IMR-90 (cell line): ENCODE data around the gene DCAF15. TPM values are rescaled to one million over a fixed set of nuclear protein-coding genes. Genes with fewer than 3 reads are reported as not detected.

Experiments
- ATAC-seq: fragments of 200-7000 bp; cut with Tn5 transposase; 2 replicates; pipeline ENCODE4 v1.9.1; 2020; ENCODE audit warnings: low read depth, mild to moderate bottlenecking, moderate library complexity
- BruUV-seq: library from RNA; stranded (reverse); fragments of 400-500 nt; replicated peaks from 2 replicates; lab custom pipeline; 2021; lab: Mats Ljungman, UMichigan
- CTCF ChIA-PET: fragments of 300-600 bp; formaldehyde crosslinking; extraction: SDS; loops from one replicate; lab custom pipeline; 2021; ENCODE audit warnings: antibody characterized with exemption; lab: Yijun Ruan, JAX
- POLR2A ChIA-PET: fragments of 300-600 bp; sonication (Branson Sonifier 250); formaldehyde crosslinking; loops from one replicate; lab custom pipeline; 2022; ENCODE audit warnings: antibody characterized with exemption; ENCODE audit not compliant: unreplicated experiment; lab: Charles Lee
- DNase-seq: peaks from one replicate; pipeline ENCODE4 v3.0.0; 2013
- H2AFZ ChIP-seq: replicated peaks from 2 replicates; pipeline ENCODE3; 2013; ENCODE audit warnings: low read length, mild to moderate bottlenecking; ENCODE audit not compliant: poor library complexity
- H2AK5ac ChIP-seq: 2 replicates; pipeline ENCODE4 v1.6.1; 2013; ENCODE audit warnings: low read depth, low read length, inconsistent platforms
- H2AK9ac ChIP-seq: replicated peaks from 2 replicates; pipeline ENCODE3; 2013; ENCODE audit warnings: mild to moderate bottlenecking, low read depth, low read length, moderate library complexity; ENCODE audit not compliant: poor library complexity
- H2BK120ac ChIP-seq: 2 replicates; pipeline ENCODE4 v1.6.1; 2013; ENCODE audit warnings: low read depth, low read length, inconsistent platforms
- H2BK15ac ChIP-seq: 3 replicates; pipeline ENCODE4 v1.6.1; 2013; ENCODE audit warnings: low read depth, low read length, inconsistent platforms
- H2BK20ac ChIP-seq: 2 replicates; pipeline ENCODE4 v1.6.1; 2013; ENCODE audit warnings: low read depth, mild to moderate bottlenecking, inconsistent platforms, low read length, moderate library complexity
- H2BK5ac ChIP-seq: 2 replicates; pipeline ENCODE4 v1.6.1; 2013; ENCODE audit warnings: mild to moderate bottlenecking, low read depth, low read length, inconsistent platforms; ENCODE audit not compliant: poor library complexity, severe bottlenecking
- H3K14ac ChIP-seq: replicated peaks from 2 replicates; pipeline ENCODE4 v1.6.1; 2013; ENCODE audit warnings: low read depth, low read length, inconsistent platforms
- H3K18ac ChIP-seq: 2 replicates; pipeline ENCODE4 v1.6.1; 2013; ENCODE audit warnings: low read depth, low read length, control low read depth
- H3K23ac ChIP-seq: 2 replicates; pipeline ENCODE4 v1.6.1; 2013; ENCODE audit warnings: low read depth, low read length, inconsistent platforms
- H3K27ac ChIP-seq: 2 replicates; pipeline ENCODE4 v1.5.1; 2013; ENCODE audit warnings: mild to moderate bottlenecking, control low read depth, low read length; ENCODE audit not compliant: insufficient read depth
- H3K27me3 ChIP-seq: 2 replicates; pipeline ENCODE4 v1.6.1; 2013; ENCODE audit warnings: low read length; ENCODE audit not compliant: control insufficient read depth, insufficient read depth
- H3K36me3 ChIP-seq: 2 replicates; pipeline ENCODE4 v1.6.1; 2013; ENCODE audit warnings: low read length, mixed read lengths; ENCODE audit not compliant: control insufficient read depth, insufficient read depth
- H3K4ac ChIP-seq: 2 replicates; pipeline ENCODE4 v1.6.1; 2013; ENCODE audit warnings: low read depth, low read length, inconsistent platforms
- H3K4me1 ChIP-seq: 2 replicates; pipeline ENCODE4 v1.6.1; 2013; ENCODE audit warnings: low read length, mixed read lengths; ENCODE audit not compliant: control insufficient read depth, insufficient read depth
- H3K4me2 ChIP-seq: 2 replicates; pipeline ENCODE4 v1.6.1; 2013; ENCODE audit warnings: low read depth, mild to moderate bottlenecking, control low read depth, low read length, moderate library complexity
- H3K4me3 ChIP-seq: 2 replicates; pipeline ENCODE4 v1.5.1; 2013; ENCODE audit warnings: low read depth, mild to moderate bottlenecking, control low read depth, low read length, moderate library complexity; ENCODE audit not compliant: insufficient read depth
- H3K56ac ChIP-seq: 2 replicates; pipeline ENCODE4 v1.6.1; 2013; ENCODE audit warnings: low read length, inconsistent platforms; ENCODE audit not compliant: insufficient read depth; ENCODE audit errors: extremely low read depth
- H3K79me1 ChIP-seq, 2 experiments: 2 replicates each; pipeline ENCODE4 v1.6.1; 2013; ENCODE audit warnings: low read length in 2 of 2, inconsistent platforms in 1 of 2, low read depth in 1 of 2
- H3K9ac ChIP-seq: 2 replicates; pipeline ENCODE4 v1.6.1; 2013; ENCODE audit warnings: low read depth, low read length, control low read depth
- H3K9me1 ChIP-seq: 2 replicates; pipeline ENCODE4 v1.6.1; 2013; ENCODE audit warnings: low read length, inconsistent platforms; ENCODE audit not compliant: insufficient read depth
- H3K9me3 ChIP-seq: 2 replicates; pipeline ENCODE4 v1.6.1; 2013; ENCODE audit warnings: low read length; ENCODE audit not compliant: control insufficient read depth, insufficient read depth
- H4K20me1 ChIP-seq: 2 replicates; pipeline ENCODE4 v1.6.1; 2013; ENCODE audit warnings: low read length, inconsistent platforms; ENCODE audit not compliant: insufficient read depth
- H4K5ac ChIP-seq: 2 replicates; pipeline ENCODE4 v1.6.1; 2013; ENCODE audit warnings: mild to moderate bottlenecking, low read depth, low read length, control low read depth
- H4K8ac ChIP-seq, 2 experiments: 2 replicates each; pipeline ENCODE4 v1.6.1; 2013; ENCODE audit warnings: low read depth in 2 of 2, low read length in 2 of 2, control low read depth in 1 of 2, inconsistent platforms in 1 of 2
- H4K91ac ChIP-seq: 2 replicates; pipeline ENCODE4 v1.6.1; 2013; ENCODE audit warnings: low read depth, low read length, inconsistent platforms; ENCODE audit not compliant: insufficient read depth
- CTCF ChIP-seq: conservative IDR thresholded peaks from 2 replicates; pipeline ENCODE4 v1.5.1; 2012; ENCODE audit warnings: mild to moderate bottlenecking, low read depth, low read length, improper control_type of control experiment
- ELK1 ChIP-seq: fragments of 150-350 bp; IDR thresholded peaks from 2 replicates; pipeline ENCODE4 v1.6.1; 2016; ENCODE audit warnings: low read depth, mild to moderate bottlenecking, low read length, moderate library complexity, borderline replicate concordance
- FOS ChIP-seq: fragments of 150-350 bp; IDR thresholded peaks from 2 replicates; pipeline ENCODE4 v1.6.1; 2016; ENCODE audit warnings: low read depth, low read length
- MAZ ChIP-seq: IDR thresholded peaks from 2 replicates; pipeline ENCODE4 v1.6.1; 2012; ENCODE audit warnings: low read depth, mild to moderate bottlenecking, low read length, improper control_type of control experiment, moderate library complexity, borderline replicate concordance
- MXI1 ChIP-seq: IDR thresholded peaks from 2 replicates; pipeline ENCODE4 v1.6.1; 2012; ENCODE audit warnings: low read depth, mild to moderate bottlenecking, low read length, moderate library complexity, borderline replicate concordance
- POLR2A ChIP-seq: IDR thresholded peaks from 2 replicates; pipeline ENCODE4 v1.6.1; 2012; ENCODE audit warnings: mild to moderate bottlenecking, low read depth, low read length
- RAD21 ChIP-seq: IDR thresholded peaks from 2 replicates; pipeline ENCODE4 v1.6.1; 2012; ENCODE audit warnings: low read length, improper control_type of control experiment
- RCOR1 ChIP-seq: IDR thresholded peaks from 2 replicates; pipeline ENCODE4 v1.6.1; 2012; ENCODE audit warnings: mild to moderate bottlenecking, low read length, improper control_type of control experiment; ENCODE audit not compliant: insufficient replicate concordance
- RFX5 ChIP-seq: IDR thresholded peaks from 2 replicates; pipeline ENCODE4 v1.8.0; 2012; ENCODE audit warnings: low read depth, mild to moderate bottlenecking, low read length, moderate library complexity
- SMC3 ChIP-seq: fragments of 150-350 bp; IDR thresholded peaks from 2 replicates; pipeline ENCODE4 v1.6.1; 2016; ENCODE audit warnings: low read depth, mild to moderate bottlenecking, antibody characterized with exemption, low read length, moderate library complexity
- USF2 ChIP-seq: fragments of 150-350 bp; IDR thresholded peaks from 2 replicates; pipeline ENCODE4 v1.6.1; 2017; ENCODE audit warnings: mild to moderate bottlenecking, antibody characterized with exemption, low read length, low read depth
- WGBS, 2 experiments: methylation state at CpG; one replicate each; pipeline versions ENCODE4 v1.1.5 to v1.1.7; 2013; ENCODE audit warnings: missing lambda C conversion rate in 2 of 2; ENCODE audit not compliant: insufficient read length in 1 of 2; ENCODE audit errors: extremely low coverage in 2 of 2; 5-methylcytosine and 5-hydroxymethylcytosine counted together
- dilution Hi-C: fragments of 300-500 bp; cut with HindIII; formaldehyde crosslinking; loops from one replicate; pipeline ENCODE4 v1.14.3; 2018; ENCODE audit warnings: low sequenced_read_pairs; ENCODE audit not compliant: unreplicated experiment
- in situ Hi-C: fragments of 300-500 bp; cut with MboI; formaldehyde crosslinking; loops from 3 replicates; pipeline ENCODE4 v1.14.3; 2019; ENCODE audit warnings: low sequenced_read_pairs, inconsistent platforms, mixed read lengths
- intact Hi-C: fragments of 100-400 bp; cut with micrococcal nuclease; formaldehyde crosslinking; loops from 2 replicates; pipeline ENCODE4 v1.10.0; 2022
- polyA plus RNA-seq, 3 experiments: library from polyadenylated mRNA; depleted of rRNA; stranded (reverse); fragments of >200 nt; gene quantifications; 2 replicates each; pipeline ENCODE4 v1.2.3, GENCODE V29; 2012; ENCODE audit warnings: low replicate concordance in 1 of 3
- total RNA-seq: library from RNA; depleted of rRNA; stranded (reverse); fragments of >200 nt; gene quantifications from 2 replicates; pipeline ENCODE4 v1.2.3, GENCODE V29; 2012

The DCAF15 gene
- total and polyA plus RNA-seq, 2 of the 4 experiments (the other 2 are of a cell fraction): 6.8 to 31.0 TPM

GRCh38 chr19:13902993-13903555, 49.2 kb upstream of the DCAF15 start:
- Histone ChIP-seq H3K79me1 (peaks cover 6 to 8% of the 10 kb centered on the region in 2 experiments), H3K27ac (no peak overlapping the region), H3K4me2 (no peak overlapping the region), H3K23ac (no peak overlapping the region), H4K5ac (no peak overlapping the region), H4K8ac (no peak overlapping the region), H3K18ac (no peak overlapping the region), H3K9ac (no peak overlapping the region), H3K4me3 (no peak overlapping the region), H2BK5ac (no peak overlapping the region), H3K27me3 (peaks cover 2% of the 10 kb centered on the region; the same call in 1 of the 2 replicates), H3K56ac (no peak overlapping the region), H2BK20ac (no peak overlapping the region), H3K14ac (no peak overlapping the region), H4K91ac (no peak overlapping the region), H2AK5ac (no peak overlapping the region), H2AFZ (no peak overlapping the region), H2AK9ac (no peak overlapping the region), H3K4ac (no peak overlapping the region), H3K4me1 (peaks cover 3% of the 10 kb centered on the region), H4K20me1 (peaks cover 3% of the 10 kb centered on the region; the same call in 1 of the 2 replicates), H3K9me3 (no peaks in the 10 kb centered on the region), H2BK15ac (no peak overlapping the region), H3K9me1 (peaks cover 2% of the 10 kb centered on the region), H2BK120ac (no peak overlapping the region), H3K36me3 (no peaks in the 10 kb centered on the region)
- no peak for TF ChIP-seq USF2
- no peak for TF ChIP-seq RCOR1
- TF ChIP-seq RAD21: no peak
- no peak for TF ChIP-seq ELK1
- no peak for TF ChIP-seq POLR2A
- TF ChIP-seq MXI1: no peak
- 0 out of 2 replicates have a peak, but pooled peaks have one; percentile 16 for TF ChIP-seq SMC3
- no peak for TF ChIP-seq MAZ
- 0 out of 2 replicates have a peak, but pooled peaks have one; percentile 30 for TF ChIP-seq CTCF
- TF ChIP-seq RFX5: no peak
- TF ChIP-seq FOS: no peak
- WGBS, 2 experiments: 93% methylated on average over 2 of the region's 4 CpGs; no CpG with 5 or more reads in 1 of the 2 experiments
- in situ Hi-C loops (no loop called here), intact Hi-C loops (no loop called here), dilution Hi-C loops (no loop called here)
- POLR2A ChIA-PET: no interaction called here
- CTCF ChIA-PET: interaction anchor here (0.6 to 0.7 kb wide), 2 partner anchors 10 to 14 kb away, joined by 3 read pairs; no protein-coding TSS in a partner anchor
- DNase-seq (no peak), ATAC-seq (no peak)
- no TSS peak for BruUV-seq
